Activated T-cell treated with anti-CD3 and anti-CD28 coated beads, Interleukin-2, amount 50 U/mL, for 1 hour (primary cell): Measurements from ENCODE around the gene NXN.
A peak's percentile ranks its signal among the peaks of the same experiment; 100 is the strongest.
"Not testable (repeated sequence)": the region's sequence is repeated elsewhere in the genome, so short reads cannot be mapped to it uniquely, and the experiment has no call there.

Experiments
- DNase-seq: peaks from one replicate; pipeline ENCODE4 v3.0.0-alpha.2; 2020

Gene NXN

GRCh38 chr17:881778-882177 is 97.8 kb downstream of the NXN start:
- DNase-seq, result no peak

GRCh38 chr17:880443-881269 is 98.9 kb downstream of the NXN start:
- no peak for DNase-seq

GRCh38 chr17:879546-880442 is 99.8 kb downstream of the NXN start:
- DNase-seq, result peak; percentile 61

- no peak for DNase-seq
These were observed 101.9 kb downstream of the NXN start for GRCh38 chr17:877630-878029.

GRCh38 chr17:876272-876671 is 103.3 kb downstream of the NXN start:
- DNase-seq, result no peak

GRCh38 chr17:874590-874989 is 105.0 kb downstream of the NXN start:
- DNase-seq, result not testable (repeated sequence)

GRCh38 chr17:872855-873254 is 106.7 kb downstream of the NXN start:
- DNase-seq, result no peak

- DNase-seq, result no peak
These were observed 107.6 kb downstream of the NXN start for GRCh38 chr17:871751-872519.

- no peak for DNase-seq
These were observed 109.7 kb downstream of the NXN start for GRCh38 chr17:869567-870525.

GRCh38 chr17:869086-869485 is 110.5 kb downstream of the NXN start:
- no peak for DNase-seq

GRCh38 chr17:867896-868489 is 111.6 kb downstream of the NXN start:
- DNase-seq, result no peak

- not testable (repeated sequence) for DNase-seq
These were observed 112.3 kb downstream of the NXN start for GRCh38 chr17:867238-867637.

- no peak for DNase-seq
These were observed 112.9 kb downstream of the NXN start for GRCh38 chr17:866568-867103.

GRCh38 chr17:864315-864714 is 115.3 kb downstream of the NXN start:
- no peak for DNase-seq

- DNase-seq, result no peak
These were observed 115.7 kb downstream of the NXN start for GRCh38 chr17:863880-864279.

- no peak for DNase-seq
These were observed 117.0 kb downstream of the NXN start for GRCh38 chr17:862582-862981.

- no peak for DNase-seq
These were observed 118.2 kb downstream of the NXN start for GRCh38 chr17:861364-861763.

GRCh38 chr17:860805-861204 is 118.8 kb downstream of the NXN start:
- DNase-seq, result no peak

GRCh38 chr17:859824-860195 is 119.8 kb downstream of the NXN start:
- DNase-seq, result no peak

- DNase-seq, result no peak
These were observed 120.3 kb downstream of the NXN start for GRCh38 chr17:859061-859823.

- DNase-seq, result no peak
These were observed 123.4 kb downstream of the NXN start for GRCh38 chr17:856149-856548.
